HG03196 (cell line): ENCODE measurements around the gene MSRB2.
"Not testable (repeated sequence)": the region's sequence is repeated elsewhere in the genome, so short reads cannot be mapped to it uniquely, and the experiment has no call there.

Experiments
- ATAC-seq: cut with Tn5 transposase; IDR thresholded peaks from one replicate; pipeline ENCODE4 v1.9.1; 2021; ENCODE audit not compliant: unreplicated experiment

Gene MSRB2

DNA sequence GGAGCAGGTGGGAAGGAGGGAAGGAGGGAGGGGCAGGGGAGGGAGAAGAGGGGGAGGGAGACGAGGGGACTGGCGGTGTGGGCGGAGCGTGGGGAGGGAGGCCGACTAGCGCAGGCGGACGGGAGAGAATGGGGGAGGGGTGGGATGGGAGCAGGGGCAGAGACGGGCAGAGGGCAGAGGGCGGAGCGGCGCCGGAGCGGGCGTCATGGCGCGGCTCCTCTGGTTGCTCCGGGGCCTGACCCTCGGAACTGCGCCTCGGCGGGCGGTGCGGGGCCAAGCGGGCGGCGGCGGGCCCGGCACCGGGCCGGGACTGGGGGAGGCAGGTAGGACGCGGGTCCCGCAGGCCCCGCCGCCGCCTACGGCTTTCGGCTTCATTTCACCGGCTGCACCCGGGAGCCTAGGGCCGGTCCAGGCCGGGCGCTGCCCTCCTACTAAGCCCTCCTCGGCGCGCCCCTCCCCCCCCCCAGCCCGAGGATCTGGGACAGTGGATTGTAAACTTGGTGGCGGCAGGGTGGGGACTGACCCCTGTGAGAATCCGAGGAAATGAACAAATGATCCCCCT lies at the start of gene MSRB2:
TSS of gene MSRB2 (plus strand) at position 176 of the 562 bp plus-strand sequence. CDS start at position 206, 30 bp downstream.
- ATAC-seq, result peak; percentile 87

DNA sequence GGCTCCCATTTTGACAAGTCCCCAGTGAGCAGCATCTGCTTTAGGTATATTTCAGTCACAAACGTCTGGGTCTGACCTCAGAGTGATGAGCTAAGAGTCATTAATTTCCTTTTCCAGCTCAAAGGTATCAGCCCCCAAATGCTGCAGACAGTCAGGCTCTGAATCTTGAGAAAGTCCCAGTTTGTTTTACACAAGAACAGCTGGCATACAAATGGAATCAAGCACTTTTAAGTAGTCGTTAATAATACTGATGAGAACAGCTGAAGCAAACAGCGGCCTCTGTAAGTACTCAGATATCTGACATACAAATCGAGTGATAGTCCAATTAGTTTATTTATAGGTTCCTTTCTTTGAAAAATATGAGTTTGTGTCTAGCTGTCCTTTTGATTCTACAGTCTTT lies 49.4 kb upstream of the MSRB2 start:
- no peak for ATAC-seq

DNA sequence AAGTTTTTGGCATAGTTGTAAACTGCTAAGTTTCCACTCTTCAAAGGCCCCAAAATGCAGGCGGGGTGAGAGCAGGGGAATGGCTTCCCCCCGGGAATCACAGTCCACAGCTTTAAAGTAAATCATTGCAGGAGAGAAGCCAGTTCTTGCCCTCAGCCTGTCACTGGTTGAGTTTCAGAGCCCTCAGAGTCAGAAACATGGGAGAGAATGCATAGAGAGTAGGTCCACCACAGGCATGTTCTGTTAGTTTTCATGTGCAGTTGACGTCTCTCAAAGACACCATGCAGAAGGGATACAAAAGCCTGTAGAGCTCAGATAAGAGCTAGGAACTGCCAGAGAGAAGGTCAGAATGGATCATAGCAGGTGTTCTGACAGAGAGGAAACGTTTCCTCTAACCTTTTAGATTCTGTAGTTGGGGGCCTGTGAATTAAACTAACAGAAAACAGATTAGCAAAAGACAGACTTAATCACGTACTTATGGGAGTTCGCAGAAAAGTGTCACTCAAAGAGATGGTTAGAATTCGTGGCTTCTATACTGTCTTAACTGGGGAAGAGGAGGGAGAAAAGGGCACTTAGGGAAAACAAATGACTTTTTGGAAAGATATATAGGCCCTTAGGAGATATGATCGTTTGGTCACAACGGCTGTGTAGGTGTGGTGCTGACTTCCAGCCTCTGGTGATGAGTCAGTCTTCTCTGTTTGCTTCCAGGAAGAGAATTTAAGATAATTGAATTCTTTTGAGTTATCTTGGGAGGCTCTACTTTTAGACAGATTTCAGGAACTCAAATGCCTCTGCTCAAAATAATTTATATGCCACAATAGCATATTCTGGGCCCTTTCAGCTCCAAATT lies 48.0 kb upstream of the MSRB2 start:
- no peak for ATAC-seq

DNA sequence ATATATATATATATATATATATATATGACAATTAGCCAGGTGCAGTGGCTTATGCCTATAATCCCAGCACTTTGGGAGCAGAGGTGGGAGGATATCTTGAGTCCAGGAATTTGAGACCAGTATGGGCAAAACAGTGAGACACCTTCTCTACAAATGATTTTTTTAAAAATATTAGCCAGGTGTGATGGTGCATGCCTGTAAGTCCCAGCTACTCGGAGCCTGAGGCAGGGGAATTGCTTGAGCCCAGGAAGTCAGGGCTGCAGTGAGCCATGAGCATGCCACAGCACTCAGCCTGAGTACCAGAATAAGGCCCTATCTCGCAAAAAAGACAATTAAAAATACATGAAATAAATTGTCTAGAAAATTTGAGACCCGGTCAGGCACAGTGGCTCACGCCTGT lies 47.2 kb upstream of the MSRB2 start:
- ATAC-seq, result no peak

DNA sequence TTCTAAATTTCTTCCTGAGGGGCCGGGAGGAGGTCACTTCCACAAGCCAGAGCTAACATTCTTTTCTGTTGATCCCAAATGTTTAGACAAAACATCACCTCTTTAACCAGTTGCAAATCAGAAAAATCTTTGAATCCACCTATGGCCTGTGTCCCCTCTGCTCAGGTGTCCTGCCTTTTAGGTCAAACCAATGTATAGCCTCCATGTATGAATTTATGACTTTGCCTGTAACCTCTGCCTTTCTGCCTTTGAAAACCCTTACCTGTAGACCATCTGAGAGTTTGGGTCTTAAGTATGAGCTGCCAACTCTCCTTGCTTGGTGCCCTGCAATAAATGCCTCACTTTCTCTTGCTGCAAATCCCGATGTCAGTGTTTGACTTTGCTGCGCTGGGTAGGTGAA lies 44.1 kb upstream of the MSRB2 start:
- no peak for ATAC-seq

DNA sequence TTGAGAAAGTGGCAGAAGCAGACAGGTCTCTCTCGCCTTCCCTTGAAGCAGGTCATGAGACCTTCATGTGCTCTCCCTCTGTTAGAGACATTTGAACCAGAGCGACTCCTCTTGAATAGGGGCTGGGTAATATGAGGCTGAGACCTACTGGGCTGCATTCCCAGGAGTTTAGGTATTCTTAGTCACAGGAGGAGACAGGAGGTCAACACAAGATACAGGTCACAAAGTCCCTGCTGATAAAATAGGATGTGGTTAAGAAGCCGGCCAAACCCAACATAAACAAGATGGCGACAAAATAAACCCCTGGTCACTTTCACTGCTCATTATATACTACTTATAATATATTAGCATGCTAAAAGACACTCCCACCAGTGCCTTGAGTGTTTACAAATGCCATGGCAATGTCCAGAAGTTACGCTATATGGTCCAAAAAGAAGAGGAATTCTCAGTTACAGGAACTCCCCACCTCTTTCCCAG lies 43.5 kb upstream of the MSRB2 start:
- no peak for ATAC-seq

DNA sequence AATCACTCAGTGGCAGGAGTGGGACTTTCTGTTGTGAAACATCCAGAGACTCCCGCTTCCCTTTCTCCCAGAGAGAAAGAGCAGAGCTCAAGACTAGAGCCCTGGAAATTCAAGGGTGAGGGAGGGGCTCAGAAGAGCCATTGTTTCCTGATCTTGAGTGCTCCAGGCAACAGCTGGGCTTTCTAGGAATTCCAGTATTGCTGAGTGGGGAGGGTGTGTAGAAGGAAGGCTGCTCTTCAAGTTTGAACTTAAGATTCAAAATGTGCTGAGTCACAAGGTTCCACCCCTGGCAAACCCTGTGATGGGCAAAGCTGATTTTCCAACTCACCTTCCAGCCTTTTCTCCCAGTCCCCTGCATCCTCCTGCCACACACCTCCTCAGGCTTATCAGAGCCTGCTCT lies 42.3 kb upstream of the MSRB2 start:
- no peak for ATAC-seq

DNA sequence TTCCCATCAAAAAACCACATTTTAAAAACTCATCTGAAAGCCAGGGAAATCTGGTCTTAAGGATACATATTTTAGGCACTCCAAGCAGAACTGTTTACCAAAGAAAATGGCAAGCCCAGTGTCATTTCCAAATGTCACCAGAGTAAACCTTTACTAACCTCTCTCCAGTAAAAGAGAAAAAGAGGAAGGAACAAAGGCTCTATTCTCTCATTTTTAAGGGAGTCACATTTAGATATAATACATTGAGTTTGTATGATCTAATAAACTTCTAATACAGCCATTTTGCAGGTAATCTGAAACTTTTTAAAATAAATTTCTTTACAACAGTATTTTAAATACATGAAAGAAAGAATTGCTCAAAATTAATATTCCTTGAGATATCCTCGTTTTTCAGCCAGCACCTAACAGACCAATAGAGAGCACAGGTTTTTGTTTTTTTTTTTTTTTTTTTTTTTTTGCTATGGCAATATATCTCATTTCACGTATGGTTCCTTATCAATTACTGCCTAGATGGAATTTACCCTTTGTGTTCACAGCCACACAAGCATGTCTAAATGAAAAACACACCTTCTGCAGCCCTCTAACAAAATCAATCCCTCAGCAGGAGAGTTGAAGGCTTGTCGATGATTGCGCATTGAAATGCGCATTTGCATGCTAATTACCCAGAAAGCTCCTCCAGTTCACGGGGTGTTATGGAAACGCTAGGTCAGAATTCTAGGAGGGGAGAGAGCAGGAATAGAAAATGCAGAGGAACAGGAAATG lies 39.8 kb upstream of the MSRB2 start:
- no peak for ATAC-seq

DNA sequence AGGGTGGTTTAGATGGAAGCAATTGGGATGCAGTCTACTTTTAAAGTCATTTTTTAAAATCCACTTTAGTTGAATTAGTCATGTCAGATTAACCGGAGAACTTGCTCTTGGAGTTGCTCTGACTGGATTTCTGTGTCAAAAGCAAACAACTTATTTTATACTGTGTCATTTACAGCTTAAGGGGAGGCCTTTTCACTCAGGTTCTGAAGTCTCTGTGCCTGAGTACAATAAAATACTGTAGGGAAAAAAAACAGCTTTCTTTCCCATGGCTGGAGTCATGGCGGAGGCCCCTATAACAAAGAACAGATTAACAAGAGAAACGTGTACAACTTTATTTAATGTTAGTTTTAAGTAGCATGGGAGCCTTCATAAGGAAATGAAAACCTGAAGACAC lies 39.2 kb upstream of the MSRB2 start:
- ATAC-seq, result no peak

DNA sequence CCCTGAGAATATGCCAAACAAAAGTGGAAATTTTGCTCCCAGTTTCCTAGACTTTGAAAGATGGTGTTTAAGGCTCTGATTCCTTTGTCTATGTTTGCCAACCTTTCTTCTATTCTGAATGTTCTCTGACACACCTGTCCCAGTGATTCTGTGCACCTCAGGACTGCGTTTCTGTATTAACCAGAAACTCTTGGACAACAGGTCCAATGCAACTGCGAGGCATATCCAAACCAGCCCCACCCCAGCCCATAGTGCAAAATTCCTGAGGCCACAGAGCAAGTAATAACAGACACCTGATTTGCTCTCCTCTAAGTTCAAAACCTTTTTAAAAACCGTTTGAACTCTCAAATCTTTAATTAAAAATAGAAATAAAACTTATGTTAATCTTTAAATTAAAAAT lies 37.0 kb upstream of the MSRB2 start:
- ATAC-seq, result no peak

DNA sequence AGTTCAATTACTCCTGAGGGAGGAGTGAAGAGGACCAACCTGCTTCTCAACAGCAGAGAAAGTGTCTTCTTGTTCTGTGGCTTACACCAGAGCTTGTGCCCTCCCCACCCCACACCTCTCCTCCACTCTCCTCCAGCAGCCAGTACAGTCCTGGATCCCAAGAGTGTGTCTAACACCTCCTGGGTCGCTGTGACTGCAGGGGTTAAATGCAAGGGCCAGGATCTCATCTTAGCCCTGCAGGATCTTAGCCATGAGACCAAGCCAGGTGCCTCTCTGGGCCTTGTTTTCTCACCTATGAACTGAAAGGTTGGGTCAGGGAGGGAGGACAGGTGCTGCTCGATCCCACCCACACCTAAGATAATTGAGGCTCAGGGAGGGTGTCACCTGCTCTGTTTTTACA lies 34.5 kb upstream of the MSRB2 start:
- no peak for ATAC-seq

DNA sequence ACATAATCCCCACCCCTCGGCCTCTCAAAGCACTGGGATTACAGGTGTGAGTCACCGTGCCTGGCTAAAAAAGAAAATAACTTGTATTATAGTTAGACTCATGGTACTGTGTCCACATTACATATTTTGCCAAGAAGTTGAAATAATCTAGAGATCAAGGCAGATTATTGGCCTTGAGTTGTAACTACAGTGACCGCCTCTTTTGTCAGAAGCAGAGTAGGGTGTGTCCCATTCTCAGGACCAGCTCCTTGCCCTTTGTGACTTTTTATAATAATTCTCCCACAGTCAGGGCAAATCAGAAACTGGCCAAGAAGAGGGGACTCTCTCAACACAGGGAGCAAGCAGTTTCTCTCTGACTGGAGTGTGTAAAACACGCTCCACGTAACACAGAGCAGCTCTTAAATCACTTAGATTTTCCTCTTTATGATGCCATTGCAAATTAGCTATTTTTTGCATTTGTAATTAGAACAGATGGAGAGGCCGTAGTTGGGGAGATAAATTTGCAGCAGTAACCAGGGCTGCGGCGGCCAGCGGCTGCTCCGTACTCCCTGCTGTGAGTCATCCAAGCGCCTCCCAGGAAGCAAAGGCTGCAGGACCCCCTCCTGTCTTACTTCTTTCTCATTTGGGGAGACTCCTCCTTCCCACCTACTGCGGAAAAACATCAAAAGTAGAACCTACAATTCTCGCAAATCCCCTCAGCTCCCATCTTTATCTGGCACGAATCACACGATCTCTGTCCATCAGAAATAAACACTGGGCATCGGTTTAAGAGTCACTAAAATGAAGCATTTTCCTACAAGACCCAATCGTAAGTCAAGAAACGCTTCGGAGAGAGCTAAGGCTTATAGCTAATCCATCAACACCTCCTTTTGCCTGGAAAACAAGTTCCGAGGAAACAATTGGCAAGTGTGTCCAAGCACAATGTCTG lies 32.1 kb upstream of the MSRB2 start:
- ATAC-seq, result no peak

DNA sequence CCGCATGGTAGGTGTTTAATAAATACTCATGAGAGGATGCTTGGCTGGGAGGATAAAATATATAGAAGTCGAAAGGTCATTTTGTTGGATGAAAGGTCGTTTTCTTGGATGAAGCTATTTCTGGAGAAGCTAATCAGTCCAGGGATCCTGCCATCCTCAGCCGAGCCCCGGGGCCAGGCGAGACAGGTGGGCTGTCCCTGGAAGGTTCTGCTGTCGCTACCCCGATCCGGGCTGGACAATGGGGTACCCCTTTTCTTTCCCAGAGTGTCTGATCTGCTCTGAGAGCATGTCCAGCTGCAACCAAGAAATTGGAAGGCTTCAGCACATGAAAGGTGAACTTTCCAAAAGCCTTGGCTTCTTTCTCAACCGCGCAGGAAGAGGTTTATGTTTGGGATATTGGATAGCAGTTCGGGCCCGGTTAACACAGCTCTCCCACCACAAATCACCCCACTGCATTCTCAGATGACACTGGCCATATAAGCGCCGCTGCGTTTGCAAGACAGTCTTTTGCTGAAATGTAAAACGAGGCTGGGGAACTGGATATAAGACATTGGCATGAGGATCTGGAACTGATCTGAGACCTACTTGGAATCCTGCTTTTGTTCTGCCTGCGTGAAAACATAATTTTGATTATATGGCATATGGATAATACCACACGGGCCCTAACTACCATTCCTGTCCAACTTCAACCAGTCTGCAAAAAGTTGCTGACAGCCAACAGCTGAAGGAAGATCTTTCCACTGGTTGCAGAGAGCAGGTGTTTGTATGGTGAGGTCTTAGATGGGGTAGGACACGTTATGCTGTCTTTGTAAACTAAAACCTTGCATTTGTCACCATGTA lies 31.2 kb upstream of the MSRB2 start:
- no peak for ATAC-seq

DNA sequence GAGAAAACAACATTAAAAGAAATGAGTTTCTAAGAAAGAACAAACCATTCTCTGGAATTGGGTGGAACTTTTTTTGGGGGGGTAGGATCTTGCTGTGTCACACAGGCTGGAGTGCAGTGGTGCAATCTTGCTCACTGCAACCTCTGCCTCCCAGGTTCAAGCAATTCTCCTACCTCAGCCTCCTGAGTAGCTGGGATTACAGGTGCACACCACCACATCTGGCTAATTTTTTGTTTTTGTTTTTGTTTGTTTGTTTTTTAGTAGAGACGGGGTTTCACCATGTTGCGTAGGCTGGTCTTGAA lies 30.6 kb upstream of the MSRB2 start:
- not testable (repeated sequence) for ATAC-seq

DNA sequence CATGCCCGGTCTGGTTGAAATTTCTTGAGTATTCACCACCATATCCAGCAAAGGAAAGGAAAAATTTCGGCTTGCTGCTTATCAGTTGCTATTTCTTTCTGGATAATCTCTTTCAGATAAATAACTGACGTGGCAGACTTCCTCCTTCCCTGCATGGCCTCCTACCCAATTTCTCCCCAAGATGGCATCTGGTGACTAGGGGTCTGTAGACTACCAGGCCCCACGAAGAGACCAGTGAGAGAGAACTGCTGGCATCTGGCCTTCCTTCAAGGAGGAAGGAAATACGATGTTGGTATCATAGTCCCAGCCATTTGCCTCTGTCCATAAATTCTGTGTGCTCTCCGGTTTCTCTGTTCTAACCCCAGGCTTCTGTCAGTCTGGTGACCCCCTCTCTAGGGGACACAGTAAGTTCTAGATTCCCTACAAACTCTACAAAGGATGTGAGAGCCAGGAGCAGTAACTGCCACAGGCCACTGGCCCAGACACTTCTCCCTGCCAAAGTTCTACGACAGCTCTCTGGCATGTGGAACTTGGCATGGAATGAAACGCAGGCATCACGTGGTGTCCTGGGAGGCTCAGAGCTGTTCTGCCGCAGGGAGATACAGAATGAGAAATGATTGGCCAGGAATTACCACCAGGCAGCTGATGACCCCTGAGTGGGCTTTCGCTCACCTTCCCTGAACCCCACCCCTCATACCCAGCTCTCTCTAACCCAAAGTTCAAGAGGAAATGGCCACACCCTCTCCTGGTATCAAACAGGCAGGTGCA lies 30.0 kb upstream of the MSRB2 start:
- ATAC-seq, result no peak

DNA sequence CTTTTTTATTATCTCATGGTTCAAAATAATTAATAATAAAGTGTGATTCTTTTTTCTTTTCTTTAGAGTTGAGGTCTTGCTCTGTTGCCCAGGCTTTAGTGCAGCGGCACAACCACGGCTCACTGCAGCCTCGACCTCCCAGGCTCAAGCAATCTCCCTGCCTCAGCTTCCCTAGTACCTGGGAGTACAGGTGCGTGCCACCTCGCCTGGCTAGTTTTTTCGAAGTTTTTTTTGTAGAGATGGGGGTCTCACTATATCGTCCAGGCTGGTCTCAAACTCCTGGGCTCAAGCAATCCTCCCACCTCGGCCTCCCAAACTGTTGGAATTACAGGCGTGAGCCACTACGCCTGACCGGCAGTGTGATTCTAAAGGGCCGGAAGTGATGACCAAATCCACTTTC lies 28.0 kb upstream of the MSRB2 start:
- no peak for ATAC-seq

DNA sequence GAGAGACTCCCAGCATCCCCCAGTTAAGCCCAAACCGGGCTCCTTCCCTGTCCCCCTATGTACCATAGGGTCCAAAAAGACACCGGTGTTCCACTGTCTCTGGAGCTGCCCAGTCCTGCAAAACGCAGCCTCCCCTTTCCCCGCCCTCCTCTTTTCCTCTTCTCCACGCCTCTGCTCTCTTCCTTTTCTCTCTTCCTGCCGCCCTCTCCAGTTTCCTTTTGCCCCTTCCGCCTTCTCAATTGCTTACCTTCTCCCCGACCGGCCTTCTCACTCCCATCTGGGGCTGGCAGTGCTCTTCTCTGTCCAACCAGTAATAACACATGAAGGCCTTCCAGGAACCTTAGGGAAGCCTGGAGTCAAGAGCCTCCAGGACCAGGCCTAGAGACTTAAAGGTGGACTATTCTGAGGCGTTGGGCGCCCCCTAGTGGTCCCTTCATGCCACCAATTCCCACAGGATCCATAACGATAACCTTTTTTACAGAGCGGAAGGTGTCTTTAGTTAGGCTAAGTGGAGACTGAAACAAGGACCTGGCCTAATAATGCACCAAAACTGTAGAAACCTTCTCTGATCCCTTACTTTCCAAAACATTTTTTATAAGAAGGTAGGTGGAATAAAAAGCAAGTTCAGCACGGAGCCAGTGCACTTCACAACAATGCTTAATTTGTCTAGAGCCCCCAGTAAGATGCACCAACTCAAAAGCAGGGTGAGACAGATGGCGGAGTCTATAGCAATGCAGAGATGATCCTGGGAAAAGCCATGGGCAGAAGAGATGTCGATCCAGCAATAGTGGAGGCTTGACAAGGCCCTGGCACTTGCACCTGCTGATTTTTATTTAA lies 27.2 kb upstream of the MSRB2 start:
- ATAC-seq, result peak; percentile 63

DNA sequence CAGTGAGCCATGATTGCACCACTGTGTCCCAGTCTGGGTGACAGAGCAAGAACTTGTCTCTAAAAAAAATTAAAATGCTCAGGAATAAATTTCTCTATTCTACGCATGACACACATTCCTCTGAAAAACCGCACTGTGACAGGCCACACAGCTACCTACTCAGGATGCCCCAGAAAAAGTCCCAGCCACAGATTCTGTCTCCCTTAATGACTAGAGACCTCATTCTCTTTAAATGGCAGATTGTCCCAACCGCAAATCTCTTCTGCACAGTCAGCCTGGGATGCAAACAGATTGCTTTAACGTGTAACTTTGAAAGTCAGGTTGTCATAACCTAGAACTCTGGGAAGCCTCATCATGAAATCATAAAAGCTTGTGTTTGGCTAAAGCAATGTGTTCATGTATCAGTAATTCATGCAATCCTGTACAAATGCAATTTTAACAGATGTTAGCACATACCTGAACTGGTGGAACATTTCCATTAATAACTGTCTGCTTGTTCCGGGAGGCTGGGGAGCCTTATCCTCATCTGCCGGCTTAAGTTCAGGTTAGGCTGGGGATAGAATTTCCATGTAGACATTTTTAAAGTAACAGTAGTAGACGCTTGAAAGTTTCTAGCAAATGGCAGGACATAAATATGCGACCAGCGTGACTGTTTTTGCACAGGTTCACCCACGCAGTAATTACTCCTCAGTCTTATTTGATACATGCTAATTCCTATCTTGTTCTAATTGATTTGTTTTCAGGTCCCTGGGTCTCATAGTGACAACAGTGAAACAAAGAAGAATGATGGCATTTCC lies 26.2 kb upstream of the MSRB2 start:
- ATAC-seq, result no peak
